Keratinocyte (primary cell): ENCODE data around the gene BEND5.

Experiments used
- CTCF ChIP-seq, 3 experiments: IDR thresholded peaks in 1 of 3; conservative IDR thresholded peaks in 1 of 3; optimal IDR thresholded peaks in 1 of 3; 2 replicates in 2 of 3; 3 replicates in 1 of 3; pipeline versions ENCODE3 to v1.5.1; 2011; ENCODE audit warnings: low read length in 3 of 3, mild to moderate bottlenecking in 3 of 3, moderate library complexity in 2 of 3, control low read depth in 1 of 3, inconsistent platforms in 1 of 3; ENCODE audit not compliant: insufficient read depth in 2 of 3; ENCODE audit errors: extremely low read depth in 1 of 3
- EZH2 ChIP-seq: IDR thresholded peaks from one replicate; pipeline ENCODE4 v1.6.1; 2012; ENCODE audit warnings: inconsistent platforms, mild to moderate bottlenecking, low read length, moderate library complexity

DNA sequence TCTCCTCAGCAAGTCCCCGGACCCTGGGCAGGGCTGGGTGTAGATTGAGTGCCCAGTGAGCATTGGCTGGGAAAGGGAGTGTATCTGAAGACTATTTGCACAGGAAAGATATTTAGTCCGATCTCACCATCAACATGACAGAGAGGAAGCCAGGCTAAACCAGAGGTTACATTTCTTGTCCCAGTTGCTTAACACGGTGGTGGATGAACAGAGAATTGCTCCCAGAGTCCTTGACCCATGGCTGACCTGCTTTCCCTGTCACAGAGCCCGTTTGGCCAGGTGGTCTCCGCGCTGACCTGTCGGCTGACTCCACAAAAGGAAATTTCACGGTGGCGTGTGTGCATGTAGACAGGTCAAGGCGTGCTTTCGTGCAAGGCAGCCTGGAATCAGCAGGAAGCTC is 83.5 kb downstream of the BEND5 start:
- TF ChIP-seq CTCF (optimal IDR thresholded peaks at IDR 0.05 in 1 of 3, IDR thresholded peaks at IDR 0.05 in 1 of 3, conservative IDR thresholded peaks at IDR 0.05 in 1 of 3; ENCODE audit: extremely low read depth in 1 of 3, insufficient read depth in 2 of 3, low read length in 3 of 3) (no peak), EZH2 (no peak)
